Osteoblast (primary cell): ENCODE measurements around the gene STAT4. TPM values are rescaled to one million over a fixed set of nuclear protein-coding genes. Genes with fewer than 3 reads are reported as not detected.

Source experiments
- DNase-seq: peaks from one replicate; pipeline ENCODE4 v3.0.0; 2011; ENCODE audit warnings: low spot score, mixed read lengths; ENCODE audit not compliant: insufficient read length; ENCODE audit errors: missing footprints
- H2AFZ ChIP-seq: 2 replicates; pipeline ENCODE4 v1.6.0; 2011; ENCODE audit warnings: mild to moderate bottlenecking, low read length
- H3K27ac ChIP-seq: 2 replicates; pipeline ENCODE4 v1.5.1; 2011; ENCODE audit warnings: mild to moderate bottlenecking, low read depth, low read length, moderate library complexity
- H3K27me3 ChIP-seq: 2 replicates; pipeline ENCODE4 v1.6.0; 2012; ENCODE audit warnings: mild to moderate bottlenecking, control low read depth, inconsistent platforms, low read length, moderate library complexity; ENCODE audit not compliant: insufficient read depth
- H3K36me3 ChIP-seq: 2 replicates; pipeline ENCODE4 v1.5.1; 2011; ENCODE audit warnings: mild to moderate bottlenecking, low read length, control low read depth, moderate library complexity; ENCODE audit not compliant: insufficient read depth
- H3K4me1 ChIP-seq: 2 replicates; pipeline ENCODE4 v1.5.1; 2011; ENCODE audit warnings: mild to moderate bottlenecking, low read length, control low read depth, moderate library complexity; ENCODE audit not compliant: insufficient read depth
- H3K4me2 ChIP-seq: 2 replicates; pipeline ENCODE4 v1.6.0; 2011; ENCODE audit warnings: mild to moderate bottlenecking, low read length; ENCODE audit not compliant: insufficient read depth
- H3K4me3 ChIP-seq: fragments of 200-600 bp; sonication (generic); 3 replicates; pipeline ENCODE4 v1.5.1; 2012; ENCODE audit warnings: mild to moderate bottlenecking, low read length, inconsistent platforms; ENCODE audit not compliant: insufficient read depth
- H3K79me2 ChIP-seq: 2 replicates; pipeline ENCODE4 v1.6.0; 2012; ENCODE audit warnings: mild to moderate bottlenecking, low read length, control low read depth, inconsistent platforms; ENCODE audit not compliant: insufficient read depth
- H3K9me3 ChIP-seq: 2 replicates; pipeline ENCODE4 v1.5.1; 2011; ENCODE audit warnings: low read depth, low read length, control low read depth
- H4K20me1 ChIP-seq: 2 replicates; pipeline ENCODE4 v1.6.0; 2012; ENCODE audit warnings: mild to moderate bottlenecking, low read length, control low read depth; ENCODE audit not compliant: insufficient read depth
- total RNA-seq: library from RNA; depleted of rRNA; stranded (reverse); fragments of >200 nt; gene quantifications from 2 replicates; pipeline ENCODE4 v1.2.3, GENCODE V29; 2012
- TF ChIP-seq, protein P1 (sequence below): IDR thresholded peaks from 2 replicates; pipeline ENCODE4 v1.5.1; 2011; ENCODE audit warnings: mild to moderate bottlenecking, low read depth, low read length, moderate library complexity; ENCODE audit errors: extremely low read depth

The STAT4 gene
- total RNA-seq, 1 donor, result 16.6 TPM

DNA sequence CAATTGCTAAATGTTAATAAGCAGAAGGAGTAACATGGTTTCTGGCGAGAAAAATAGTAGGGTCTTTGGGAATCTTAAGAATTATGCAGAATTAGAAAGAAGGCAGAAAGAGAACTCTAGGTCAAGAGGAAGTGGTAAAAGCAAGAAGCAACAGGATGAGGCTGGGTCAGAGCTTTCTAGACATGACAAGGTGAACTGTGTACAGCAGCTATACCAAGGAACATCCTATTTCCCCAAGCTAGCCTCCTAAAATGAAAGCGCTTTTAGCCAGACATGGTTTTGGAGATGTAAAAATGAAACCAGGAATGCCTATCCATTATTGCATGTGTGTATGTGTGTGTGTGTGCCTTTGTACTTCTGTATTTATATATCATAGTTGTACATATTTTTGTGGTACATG, 94.6 kb downstream of the STAT4 start:
- H3K9me3 ChIP-seq, result no peaks in the 10 kb centered on the region
- H2AFZ ChIP-seq, result no peak overlapping the region
- peaks cover 13% of the 10 kb centered on the region for H3K4me1 ChIP-seq
- no peak overlapping the region for H3K27ac ChIP-seq
- no peak for DNase-seq
- no peaks in the 10 kb centered on the region for H4K20me1 ChIP-seq
- H3K27me3 ChIP-seq, result no peaks in the 10 kb centered on the region
- no peak overlapping the region for H3K4me2 ChIP-seq
- no peaks in the 10 kb centered on the region for H3K79me2 ChIP-seq
- no peak overlapping the region for H3K4me3 ChIP-seq
- no peaks in the 10 kb centered on the region for H3K36me3 ChIP-seq
- TF ChIP-seq, protein P1, sequence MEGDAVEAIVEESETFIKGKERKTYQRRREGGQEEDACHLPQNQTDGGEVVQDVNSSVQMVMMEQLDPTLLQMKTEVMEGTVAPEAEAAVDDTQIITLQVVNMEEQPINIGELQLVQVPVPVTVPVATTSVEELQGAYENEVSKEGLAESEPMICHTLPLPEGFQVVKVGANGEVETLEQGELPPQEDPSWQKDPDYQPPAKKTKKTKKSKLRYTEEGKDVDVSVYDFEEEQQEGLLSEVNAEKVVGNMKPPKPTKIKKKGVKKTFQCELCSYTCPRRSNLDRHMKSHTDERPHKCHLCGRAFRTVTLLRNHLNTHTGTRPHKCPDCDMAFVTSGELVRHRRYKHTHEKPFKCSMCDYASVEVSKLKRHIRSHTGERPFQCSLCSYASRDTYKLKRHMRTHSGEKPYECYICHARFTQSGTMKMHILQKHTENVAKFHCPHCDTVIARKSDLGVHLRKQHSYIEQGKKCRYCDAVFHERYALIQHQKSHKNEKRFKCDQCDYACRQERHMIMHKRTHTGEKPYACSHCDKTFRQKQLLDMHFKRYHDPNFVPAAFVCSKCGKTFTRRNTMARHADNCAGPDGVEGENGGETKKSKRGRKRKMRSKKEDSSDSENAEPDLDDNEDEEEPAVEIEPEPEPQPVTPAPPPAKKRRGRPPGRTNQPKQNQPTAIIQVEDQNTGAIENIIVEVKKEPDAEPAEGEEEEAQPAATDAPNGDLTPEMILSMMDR, result no peak

GRCh38 chr2:191053256-191053655, 97.5 kb downstream of the STAT4 start:
- Histone ChIP-seq H3K4me2 (no peak overlapping the region), H3K27ac (no peak overlapping the region), H3K9me3 (no peaks in the 10 kb centered on the region), H3K4me3 (no peak overlapping the region), H3K4me1 (peaks cover 38% of the 10 kb centered on the region), H3K27me3 (no peaks in the 10 kb centered on the region), H3K36me3 (no peaks in the 10 kb centered on the region), H4K20me1 (no peaks in the 10 kb centered on the region), H3K79me2 (no peaks in the 10 kb centered on the region), H2AFZ (no peak overlapping the region)
- no peak for DNase-seq
- TF ChIP-seq, protein P1, result no peak

DNA sequence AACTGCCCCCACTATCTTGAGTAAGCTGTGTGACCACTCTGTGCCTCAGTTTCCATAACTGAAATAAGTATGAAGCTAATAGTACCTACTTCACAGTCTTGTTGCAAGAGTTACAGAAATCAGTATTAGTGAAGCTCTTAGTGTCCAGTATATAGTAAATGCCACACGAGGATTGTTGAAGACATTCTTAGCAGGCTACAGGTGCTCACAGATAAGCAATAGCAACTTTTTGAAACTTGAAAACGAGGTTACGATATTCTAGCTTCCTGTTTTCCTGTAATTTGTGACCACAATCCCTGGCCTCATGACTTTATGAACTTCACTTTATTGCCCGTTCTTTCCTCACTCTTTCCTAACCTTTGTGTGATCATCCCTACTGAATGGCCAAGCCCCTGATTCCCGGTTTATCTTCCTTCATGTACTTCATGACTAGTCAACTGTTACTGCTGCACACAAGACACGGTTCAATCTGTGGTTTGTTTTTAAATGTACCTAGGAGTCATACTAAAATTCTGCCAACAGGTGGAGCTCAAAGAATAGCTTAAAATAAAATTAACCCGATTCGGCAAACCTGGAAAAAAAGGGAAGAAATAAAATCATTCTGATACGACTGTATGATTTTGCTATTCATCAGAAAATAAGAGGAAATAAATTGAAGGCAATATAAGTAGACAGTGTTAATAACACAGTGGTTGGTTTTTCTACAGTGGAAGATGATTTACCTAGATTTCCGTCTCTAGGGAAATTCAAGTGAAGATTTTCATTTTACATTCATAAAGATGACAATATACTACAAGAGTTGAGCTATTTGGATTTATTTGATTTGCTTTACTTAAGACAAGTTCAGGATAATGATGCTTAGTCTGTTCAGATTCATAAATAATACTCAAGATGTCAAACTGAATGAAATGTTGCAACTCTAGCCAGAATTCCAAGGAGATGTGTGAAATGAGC, 98.7 kb downstream of the STAT4 start:
- peaks cover 50% of the 10 kb centered on the region for H3K4me1 ChIP-seq
- peak overlapping the region; percentile 38 for H2AFZ ChIP-seq
- H3K4me3 ChIP-seq, result no peak overlapping the region
- no peaks in the 10 kb centered on the region for H3K79me2 ChIP-seq
- peak overlapping the region; percentile 96 for H3K27ac ChIP-seq
- H3K9me3 ChIP-seq, result no peaks in the 10 kb centered on the region
- no peaks in the 10 kb centered on the region for H3K36me3 ChIP-seq
- TF ChIP-seq, protein P1, result peak; percentile 67
- peak overlapping the region; percentile 33 for H3K4me2 ChIP-seq
- no peaks in the 10 kb centered on the region for H4K20me1 ChIP-seq
- no peak for DNase-seq
- no peaks in the 10 kb centered on the region for H3K27me3 ChIP-seq

GRCh38 chr2:191051177-191051576, 99.6 kb downstream of the STAT4 start:
- H3K4me2 ChIP-seq, result peak overlapping the region; percentile 53
- peak; percentile 8 for DNase-seq
- H3K79me2 ChIP-seq, result no peaks in the 10 kb centered on the region
- TF ChIP-seq, protein P1, result no peak
- H4K20me1 ChIP-seq, result no peaks in the 10 kb centered on the region
- peak overlapping the region; percentile 4 for H3K4me3 ChIP-seq
- no peaks in the 10 kb centered on the region for H3K27me3 ChIP-seq
- H3K4me1 ChIP-seq, result peaks cover 52% of the 10 kb centered on the region
- H3K36me3 ChIP-seq, result no peaks in the 10 kb centered on the region
- H3K9me3 ChIP-seq, result no peaks in the 10 kb centered on the region
- peak overlapping the region; percentile 96 for H3K27ac ChIP-seq
- no peak overlapping the region for H2AFZ ChIP-seq
